HG02870 (cell line): ENCODE measurements around the gene CREB1.
A peak's percentile ranks its signal among the peaks of the same experiment; 100 is the strongest.
"Not testable (repeated sequence)": the region's sequence is repeated elsewhere in the genome, so short reads cannot be mapped to it uniquely, and the experiment has no call there.

Source experiments
- ATAC-seq: cut with Tn5 transposase; IDR thresholded peaks from one replicate; pipeline ENCODE4 v1.9.1; 2021; ENCODE audit warnings: mild to moderate bottlenecking, moderate library complexity; ENCODE audit not compliant: unreplicated experiment

The CREB1 gene

DNA sequence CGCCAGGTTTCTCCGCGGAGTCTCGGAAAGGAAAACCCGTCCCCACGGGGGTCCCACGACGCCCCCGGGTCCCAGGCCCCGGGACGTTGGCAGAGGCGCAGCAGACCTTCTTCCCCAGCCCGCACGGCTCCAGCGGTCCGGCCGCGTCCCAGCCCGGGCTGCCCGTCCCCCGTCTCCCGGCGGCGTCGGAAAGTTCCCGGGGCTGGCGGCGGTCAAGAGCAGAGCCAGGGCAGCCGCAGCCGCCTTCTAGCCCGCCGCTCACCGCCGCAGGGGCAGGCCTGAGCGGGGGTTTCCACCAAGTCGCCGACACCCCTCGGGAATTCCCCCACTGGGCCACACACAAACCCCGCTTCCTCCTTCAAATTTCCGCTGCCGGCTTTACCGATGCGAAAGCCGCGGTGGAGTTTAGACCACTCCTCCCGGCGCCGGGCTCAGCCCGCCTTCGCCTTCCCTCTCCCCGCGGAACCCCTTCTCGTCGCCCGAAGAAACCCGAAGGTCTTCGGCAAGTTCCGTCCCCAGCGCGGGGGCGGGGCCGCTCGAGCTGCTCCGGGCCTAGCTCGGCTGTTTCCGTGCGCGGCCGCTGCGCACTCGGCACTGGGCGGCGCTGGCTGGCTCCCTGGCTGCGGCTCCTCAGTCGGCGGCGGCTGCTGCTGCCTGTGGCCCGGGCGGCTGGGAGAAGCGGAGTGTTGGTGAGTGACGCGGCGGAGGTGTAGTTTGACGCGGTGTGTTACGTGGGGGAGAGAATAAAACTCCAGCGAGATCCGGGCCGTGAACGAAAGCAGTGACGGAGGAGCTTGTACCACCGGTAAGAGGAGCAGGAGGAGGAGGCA is at the start of gene CREB1:
Gene CREB1 (plus strand): TSS at position 633 of the 830 bp plus-strand sequence. CDS start 25,674 bp downstream, outside the sequence.
- ATAC-seq: peak; percentile 79

- ATAC-seq: no peak
Observed at GRCh38 chr2:207480521-207481040, 49.2 kb upstream of the CREB1 start.

- ATAC-seq: no peak
Observed at GRCh38 chr2:207481924-207482323, 47.8 kb upstream of the CREB1 start.

DNA sequence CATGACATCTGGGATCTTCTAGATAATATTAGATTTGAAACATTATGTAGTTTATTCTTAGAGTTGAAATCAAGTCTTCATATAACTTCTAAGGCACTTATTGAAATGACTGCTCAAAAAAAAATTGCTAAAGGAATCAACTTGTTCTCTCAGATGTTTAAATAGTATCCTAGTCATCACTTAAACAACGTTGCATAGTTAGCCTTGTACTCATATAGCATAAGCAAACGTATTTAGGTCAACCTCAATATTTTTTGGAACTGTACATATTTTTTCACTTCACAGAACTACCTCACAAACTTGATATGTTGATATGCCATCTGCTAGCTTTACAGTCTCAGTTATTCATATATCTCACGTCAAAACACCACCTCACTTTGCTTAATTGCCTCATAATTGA is 47.1 kb upstream of the CREB1 start:
- ATAC-seq: no peak

GRCh38 chr2:207483066-207483465 is 46.7 kb upstream of the CREB1 start:
- no peak for ATAC-seq

GRCh38 chr2:207483477-207483876 is 46.3 kb upstream of the CREB1 start:
- no peak for ATAC-seq

GRCh38 chr2:207484444-207485391 is 45.0 kb upstream of the CREB1 start:
- ATAC-seq: peak; percentile 78

- ATAC-seq: no peak
Observed at GRCh38 chr2:207487650-207488311, 42.0 kb upstream of the CREB1 start.

GRCh38 chr2:207489251-207489650 is 40.5 kb upstream of the CREB1 start:
- ATAC-seq: no peak

DNA sequence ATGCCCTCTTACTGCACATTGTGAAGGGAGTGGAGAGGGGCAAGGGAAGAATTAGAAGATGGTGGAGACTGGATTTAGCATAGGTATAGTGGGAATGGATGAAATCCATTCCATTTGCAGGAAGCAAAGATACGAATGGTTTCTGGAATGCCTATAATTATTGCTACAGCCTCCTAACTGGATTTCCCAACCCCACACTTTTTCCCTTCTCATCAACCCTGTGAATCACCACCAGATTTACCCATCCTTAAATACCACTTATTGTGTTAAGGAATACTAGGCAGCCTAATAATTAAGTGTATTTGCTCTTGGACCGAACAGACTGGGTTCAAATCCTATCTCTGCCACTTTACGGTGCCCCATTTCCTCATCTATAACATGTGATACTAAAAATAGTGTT is 39.3 kb upstream of the CREB1 start:
- ATAC-seq: no peak

- no peak for ATAC-seq
Observed at GRCh38 chr2:207491086-207491485, 38.7 kb upstream of the CREB1 start.

GRCh38 chr2:207491956-207492355 is 37.8 kb upstream of the CREB1 start:
- no peak for ATAC-seq

DNA sequence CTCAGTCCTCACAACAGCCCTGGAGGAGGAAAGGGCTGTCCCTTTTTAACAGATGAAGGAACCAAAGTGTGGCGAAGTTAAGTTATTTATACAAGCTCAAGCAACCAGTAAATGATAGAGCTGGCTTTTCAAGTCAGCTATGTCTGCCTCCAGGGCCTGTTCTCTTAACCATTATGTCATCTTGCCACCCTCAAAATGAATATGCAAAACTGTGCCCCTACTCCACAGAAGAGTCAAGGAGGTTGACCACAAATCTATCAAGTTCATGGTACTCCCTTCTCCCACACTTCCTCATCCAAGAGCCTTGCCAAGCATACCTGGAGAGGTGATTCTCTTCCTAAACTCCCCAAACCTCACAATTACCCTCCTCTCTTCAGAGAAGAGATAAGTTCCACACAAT is 37.3 kb upstream of the CREB1 start:
- ATAC-seq: no peak

DNA sequence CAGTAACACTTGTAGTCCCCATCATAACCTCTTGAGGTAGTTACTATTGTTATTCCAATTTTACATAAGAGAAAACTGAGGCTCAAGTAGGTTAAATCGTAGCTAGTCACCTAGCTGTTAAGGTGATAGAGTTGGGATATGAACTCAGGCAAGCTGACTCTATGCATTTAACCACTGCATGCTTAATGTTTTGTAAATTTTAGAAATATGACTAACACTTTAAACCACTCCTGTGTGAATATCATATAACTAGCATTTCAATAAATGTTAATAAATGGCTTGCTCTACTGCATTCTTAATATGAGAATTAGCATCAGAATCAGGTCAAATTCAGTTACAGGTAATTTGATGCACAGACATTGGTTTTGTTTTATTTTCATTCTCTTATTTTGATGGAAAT is 35.6 kb upstream of the CREB1 start:
- no peak for ATAC-seq

GRCh38 chr2:207496936-207497335 is 32.8 kb upstream of the CREB1 start:
- not testable (repeated sequence) for ATAC-seq

- no peak for ATAC-seq
Observed at GRCh38 chr2:207497596-207497995, 32.2 kb upstream of the CREB1 start.

GRCh38 chr2:207498427-207498826 is 31.3 kb upstream of the CREB1 start:
- no peak for ATAC-seq

DNA sequence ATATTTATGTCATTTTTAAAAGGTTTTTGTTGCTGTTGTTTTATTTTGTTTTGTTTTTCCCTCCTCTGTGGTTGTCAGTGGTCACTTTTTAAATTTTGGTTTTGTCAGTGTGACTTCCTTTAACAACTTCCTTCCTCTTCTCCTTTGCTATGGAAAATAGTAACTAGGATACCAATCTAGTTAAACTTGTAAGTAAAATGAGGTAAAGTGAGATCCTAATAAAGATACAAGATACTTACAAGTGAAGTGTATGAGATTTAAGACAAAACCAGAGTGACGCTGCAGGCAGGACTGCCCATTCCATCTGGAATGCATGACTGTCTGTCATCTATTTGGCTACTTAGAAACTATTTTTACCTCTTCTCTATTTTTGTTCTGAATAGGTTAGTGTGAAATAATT is 30.6 kb upstream of the CREB1 start:
- no peak for ATAC-seq

- ATAC-seq: no peak
Observed at GRCh38 chr2:207501802-207502576, 27.8 kb upstream of the CREB1 start.

DNA sequence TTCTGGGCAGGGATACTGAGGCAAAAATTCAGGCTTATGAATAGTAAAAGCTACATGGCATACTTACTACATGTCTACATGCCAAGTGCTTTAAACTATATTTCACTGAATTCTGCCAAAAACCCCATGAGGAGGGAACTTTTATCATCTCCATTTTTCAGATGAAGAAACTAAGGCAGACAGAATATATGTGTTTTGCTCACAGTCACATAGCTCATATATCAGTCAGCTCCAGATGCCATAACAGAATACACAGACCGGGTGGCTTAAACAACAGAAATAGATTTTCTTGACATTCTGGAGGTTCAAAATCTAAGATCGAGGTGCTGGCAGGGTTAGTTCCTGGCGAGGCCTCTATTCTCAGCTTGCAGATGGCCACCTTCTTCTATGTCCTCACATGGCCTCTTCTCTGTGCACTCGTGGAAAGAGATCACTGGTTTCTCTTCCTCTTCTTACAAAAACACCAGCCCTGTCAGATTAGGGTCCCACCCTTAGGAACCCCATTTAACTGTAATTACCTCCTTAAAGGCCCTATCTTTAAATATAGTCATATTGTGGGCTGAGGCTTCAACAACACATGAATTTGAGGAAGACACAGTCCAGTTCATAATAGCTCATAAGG is 27.1 kb upstream of the CREB1 start:
- ATAC-seq: peak; percentile 45
